Measurements from ENCODE around the gene NFATC1. TPM values are rescaled to one million over a fixed set of nuclear protein-coding genes. Genes with fewer than 3 reads are reported as not detected.
A peak's percentile ranks its signal among the peaks of the same experiment; 100 is the strongest.

Gene NFATC1
- total RNA-seq, 1 donor from 2014 or later = 52.6 TPM

DNA sequence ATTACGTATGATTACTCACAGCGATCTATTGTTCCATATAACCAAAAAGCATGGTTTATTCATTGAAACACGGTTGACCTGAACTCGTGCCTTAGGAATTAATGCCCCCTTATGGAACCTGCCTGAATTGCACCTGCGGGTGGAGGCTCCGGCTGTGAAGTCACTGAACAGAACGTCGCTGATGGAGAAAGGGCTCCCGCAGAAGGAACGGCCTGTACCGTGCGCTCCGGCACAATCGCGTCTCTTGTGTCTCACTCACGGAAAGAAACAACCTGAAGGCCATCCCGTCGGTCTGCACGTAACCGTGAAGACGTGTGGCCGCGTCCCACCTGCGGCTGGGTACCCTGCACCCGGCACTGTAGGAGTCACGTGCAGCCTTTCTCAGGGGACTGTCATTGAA is 133.1 kb downstream of the NFATC1 start:
- peak; percentile 54 for DNase-seq
- TF ChIP-seq, protein P1, sequence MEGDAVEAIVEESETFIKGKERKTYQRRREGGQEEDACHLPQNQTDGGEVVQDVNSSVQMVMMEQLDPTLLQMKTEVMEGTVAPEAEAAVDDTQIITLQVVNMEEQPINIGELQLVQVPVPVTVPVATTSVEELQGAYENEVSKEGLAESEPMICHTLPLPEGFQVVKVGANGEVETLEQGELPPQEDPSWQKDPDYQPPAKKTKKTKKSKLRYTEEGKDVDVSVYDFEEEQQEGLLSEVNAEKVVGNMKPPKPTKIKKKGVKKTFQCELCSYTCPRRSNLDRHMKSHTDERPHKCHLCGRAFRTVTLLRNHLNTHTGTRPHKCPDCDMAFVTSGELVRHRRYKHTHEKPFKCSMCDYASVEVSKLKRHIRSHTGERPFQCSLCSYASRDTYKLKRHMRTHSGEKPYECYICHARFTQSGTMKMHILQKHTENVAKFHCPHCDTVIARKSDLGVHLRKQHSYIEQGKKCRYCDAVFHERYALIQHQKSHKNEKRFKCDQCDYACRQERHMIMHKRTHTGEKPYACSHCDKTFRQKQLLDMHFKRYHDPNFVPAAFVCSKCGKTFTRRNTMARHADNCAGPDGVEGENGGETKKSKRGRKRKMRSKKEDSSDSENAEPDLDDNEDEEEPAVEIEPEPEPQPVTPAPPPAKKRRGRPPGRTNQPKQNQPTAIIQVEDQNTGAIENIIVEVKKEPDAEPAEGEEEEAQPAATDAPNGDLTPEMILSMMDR (IDR thresholded peaks at IDR 0.05) = peak; percentile 27
- Mint-ChIP-seq H3K27ac (no peak overlapping the region), H3K36me3 (ENCODE audit: low read depth) (peaks cover 35% of the 10 kb centered on the region), H3K4me3 (no peak overlapping the region), H3K9me3 (no peaks in the 10 kb centered on the region), H3K4me1 (peaks cover 19% of the 10 kb centered on the region), H3K27me3 (no peaks in the 10 kb centered on the region)
- peak; percentile 43 for ATAC-seq (ENCODE audit: low read depth)
- ChIA-PET POLR2A (no interaction called here), CTCF (interaction anchor here (0.9 to 6.9 kb wide), 6 partner anchors 93 to 149 kb away, joined by 3 to 99 read pairs (median 8); partner anchors contain the start of gene NFATC1)
- intact Hi-C loops (cut with micrococcal nuclease) = loop anchor here (1.0 to 10.0 kb wide), 4 partner anchors 115 to 616 kb away; partner anchors contain the start of gene ATP9B

DNA sequence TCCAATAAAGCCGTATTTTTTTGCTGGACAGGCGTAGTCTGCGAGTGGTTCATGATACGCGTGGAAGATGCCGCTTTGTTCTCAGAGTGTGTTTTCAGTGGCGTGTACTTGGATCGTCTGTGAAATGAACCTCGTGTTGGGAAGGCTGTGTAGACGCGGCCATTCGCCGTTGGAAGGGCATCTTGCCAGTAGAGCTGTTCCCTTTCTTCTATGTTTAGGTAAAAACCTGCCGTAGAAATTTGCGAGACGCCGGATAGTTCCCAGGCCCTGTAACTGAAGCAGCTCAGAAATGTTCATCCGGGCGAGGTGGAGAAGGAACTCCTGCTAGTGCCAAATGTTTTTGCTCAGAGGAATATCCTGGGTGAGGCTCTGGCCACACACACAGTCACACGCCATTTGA is 133.6 kb downstream of the NFATC1 start:
- ChIA-PET CTCF (interaction anchor here (1.1 to 6.9 kb wide), 5 partner anchors 10 to 149 kb away, joined by 3 to 99 read pairs (median 9); partner anchors contain the start of gene NFATC1), POLR2A (no interaction called here)
- Mint-ChIP-seq H3K4me3 (no peak overlapping the region), H3K9me3 (no peaks in the 10 kb centered on the region), H3K27ac (no peak overlapping the region), H3K36me3 (ENCODE audit: low read depth) (peaks cover 35% of the 10 kb centered on the region), H3K27me3 (no peaks in the 10 kb centered on the region), H3K4me1 (peaks cover 15% of the 10 kb centered on the region)
- intact Hi-C loops (cut with micrococcal nuclease) = loop anchor here (10.0 kb wide), 2 partner anchors 464 to 616 kb away; partner anchors contain the start of gene ATP9B
- ATAC-seq (ENCODE audit: low read depth) = no peak
- TF ChIP-seq, protein P1 (IDR thresholded peaks at IDR 0.05) = no peak
- no peak for DNase-seq

DNA sequence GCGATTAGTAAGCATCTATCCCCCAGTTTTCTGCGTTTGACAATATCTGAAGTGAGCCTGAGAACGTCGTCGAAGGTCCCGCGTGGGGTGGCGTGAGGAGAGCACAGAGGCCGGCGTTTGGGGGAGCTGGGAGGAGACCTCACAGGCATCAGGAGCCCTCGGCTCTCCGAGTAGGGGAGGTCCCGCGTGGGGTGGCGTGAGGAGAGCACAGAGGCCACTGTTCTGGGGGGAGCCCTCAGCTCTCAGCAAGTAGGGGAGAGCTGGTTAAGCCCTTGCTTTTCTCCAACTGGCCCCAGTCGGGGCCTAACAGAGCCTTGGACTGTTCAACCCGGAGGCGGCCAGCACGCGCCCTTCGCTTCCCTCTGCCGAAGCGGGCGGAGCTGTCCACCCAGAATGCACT is 134.3 kb downstream of the NFATC1 start:
- POLR2A ChIA-PET = interaction anchor here (0.5 to 0.9 kb wide), 2 partner anchors 133 kb away, joined by 3 to 5 read pairs; no protein-coding TSS in a partner anchor
- Mint-ChIP-seq H3K27me3 (no peaks in the 10 kb centered on the region), H3K9me3 (no peaks in the 10 kb centered on the region), H3K36me3 (ENCODE audit: low read depth) (peaks cover 35% of the 10 kb centered on the region), H3K27ac (no peak overlapping the region), H3K4me1 (peaks cover 9% of the 10 kb centered on the region), H3K4me3 (no peak overlapping the region)
- DNase-seq (peak; percentile 15), ATAC-seq (ENCODE audit: low read depth) (no peak)
- TF ChIP-seq, protein P1 (IDR thresholded peaks at IDR 0.05) = no peak
- intact Hi-C loops (cut with micrococcal nuclease) = loop anchor here (10.0 kb wide), 2 partner anchors 465 to 615 kb away; partner anchors contain the start of gene ATP9B
- CTCF ChIA-PET = interaction anchor here (1.1 to 6.9 kb wide), 6 partner anchors 9 to 150 kb away, joined by 3 to 99 read pairs (median 6); partner anchors contain the start of gene NFATC1

DNA sequence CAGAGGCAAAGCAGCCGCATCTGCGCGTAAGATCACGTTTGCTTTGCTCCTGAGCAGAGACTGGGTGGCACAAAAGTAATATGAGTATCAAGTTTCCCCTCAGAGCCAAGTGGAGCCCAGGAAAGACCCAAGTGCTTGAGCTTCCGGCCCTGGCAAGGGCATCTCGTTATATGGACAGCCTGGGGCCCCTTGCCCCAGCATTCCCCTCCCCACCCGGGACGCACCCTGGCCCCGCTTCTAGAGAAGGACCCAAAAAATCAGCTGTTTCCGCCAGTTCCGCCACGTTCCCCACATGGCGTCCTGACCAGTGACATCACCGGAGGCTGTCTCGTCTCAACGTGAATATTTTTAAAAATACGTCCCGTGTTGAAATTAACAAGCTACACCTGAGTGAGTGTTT is 135.1 kb downstream of the NFATC1 start:
- TF ChIP-seq, protein P1 (IDR thresholded peaks at IDR 0.05) = no peak
- POLR2A ChIA-PET = interaction anchor here (0.9 kb wide), 1 partner anchor 134 kb away, joined by 3 read pairs; no protein-coding TSS in a partner anchor

DNA sequence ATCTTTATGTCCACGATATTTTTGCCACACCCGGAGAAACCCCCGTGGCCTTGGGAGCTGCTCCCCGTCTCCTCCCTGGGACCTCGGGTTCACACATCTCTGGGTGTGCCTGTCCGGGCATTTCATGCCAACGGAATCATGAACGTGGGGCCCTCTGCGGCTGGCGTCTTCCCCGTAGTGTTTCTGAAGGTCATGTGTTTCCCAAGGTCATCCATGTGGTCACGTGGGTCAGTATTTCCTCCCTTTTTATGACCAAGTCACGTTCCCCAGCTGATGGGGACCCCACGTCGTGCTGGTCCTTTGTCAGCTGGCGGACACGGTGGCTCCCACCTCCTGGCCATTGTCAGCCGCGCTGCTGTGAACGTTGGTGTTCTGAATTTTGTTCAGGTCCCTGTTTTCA is 135.7 kb downstream of the NFATC1 start:
- no peak overlapping the region for H3K4me3 Mint-ChIP-seq
- POLR2A ChIA-PET = no interaction called here
- peaks cover 4% of the 10 kb centered on the region for H3K4me1 Mint-ChIP-seq
- ATAC-seq (ENCODE audit: low read depth) (no peak), DNase-seq (no peak)
- H3K36me3 Mint-ChIP-seq (ENCODE audit: low read depth) = peaks cover 35% of the 10 kb centered on the region
- intact Hi-C loops (cut with micrococcal nuclease) = no loop called here
- CTCF ChIA-PET = interaction anchor here (0.7 to 6.9 kb wide), 4 partner anchors 135 to 151 kb away, joined by 4 to 99 read pairs (median 17); partner anchors contain the start of gene NFATC1
- H3K9me3 Mint-ChIP-seq = no peaks in the 10 kb centered on the region
- TF ChIP-seq, protein P1 (IDR thresholded peaks at IDR 0.05) = no peak
- H3K27me3 Mint-ChIP-seq = no peaks in the 10 kb centered on the region
- no peak overlapping the region for H3K27ac Mint-ChIP-seq

More for the DNA sequence above, 135.1 kb downstream of the NFATC1 start:
- CTCF ChIA-PET = interaction anchor here (0.7 to 6.9 kb wide), 4 partner anchors 134 to 151 kb away, joined by 4 to 99 read pairs (median 17); partner anchors contain the start of gene NFATC1
- H3K27me3 Mint-ChIP-seq = no peaks in the 10 kb centered on the region
- H3K4me1 Mint-ChIP-seq = peaks cover 4% of the 10 kb centered on the region
- no peak overlapping the region for H3K4me3 Mint-ChIP-seq
- peaks cover 35% of the 10 kb centered on the region for H3K36me3 Mint-ChIP-seq (ENCODE audit: low read depth)
- no peak for DNase-seq
- H3K27ac Mint-ChIP-seq = no peak overlapping the region
- intact Hi-C loops (cut with micrococcal nuclease) = no loop called here
- no peak for ATAC-seq (ENCODE audit: low read depth)
- no peaks in the 10 kb centered on the region for H3K9me3 Mint-ChIP-seq

All from activated B cell treated with CpG ODN at 0.5 μM for 24 hours (primary cell).